Measurements from ENCODE around the gene HSF4. TPM values are rescaled to one million over a fixed set of nuclear protein-coding genes. Genes with fewer than 3 reads are reported as not detected.

Gene HSF4
- total RNA-seq, 1 donor from 2014 or later: 2.2 TPM

DNA sequence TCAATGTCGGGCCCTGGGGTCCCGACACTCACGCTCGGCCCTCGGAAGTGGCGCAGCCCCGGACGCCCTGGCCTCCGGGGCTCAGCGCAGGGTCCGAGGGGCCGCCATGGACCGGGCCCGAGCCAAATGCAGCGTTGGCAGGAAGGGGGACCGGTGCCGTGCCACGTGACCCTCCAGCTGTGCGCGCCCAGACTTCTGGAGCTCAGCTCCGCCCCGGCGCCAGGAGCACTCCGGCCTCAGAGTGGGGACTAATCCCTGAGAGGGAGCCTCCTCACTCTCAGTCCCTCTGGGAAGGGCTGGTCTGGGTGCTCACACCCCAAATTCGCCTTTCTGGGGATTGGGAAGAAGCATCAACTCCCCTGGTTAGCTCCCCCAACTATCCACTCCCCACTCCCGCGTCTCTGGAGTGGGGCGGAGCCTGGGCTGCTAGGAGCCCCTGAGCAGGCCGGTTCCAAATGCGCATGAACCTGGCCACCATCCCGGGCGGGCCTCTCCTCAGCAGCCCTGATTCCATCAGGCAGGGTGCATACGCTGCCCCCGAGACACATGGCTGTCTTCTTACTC, 13.6 kb upstream of the HSF4 start, which contains the start of gene B3GNT9:
TSS of gene B3GNT9 (minus strand) at position 166 of the 564 bp plus-strand sequence. CDS start 513 bp downstream, outside the sequence.
- no peaks in the 10 kb centered on the region for H3K9me3 Mint-ChIP-seq (ENCODE audit: low read depth)
- peaks cover 10% of the 10 kb centered on the region for H3K36me3 Mint-ChIP-seq (ENCODE audit: insufficient read depth)
- TF ChIP-seq, protein P1, sequence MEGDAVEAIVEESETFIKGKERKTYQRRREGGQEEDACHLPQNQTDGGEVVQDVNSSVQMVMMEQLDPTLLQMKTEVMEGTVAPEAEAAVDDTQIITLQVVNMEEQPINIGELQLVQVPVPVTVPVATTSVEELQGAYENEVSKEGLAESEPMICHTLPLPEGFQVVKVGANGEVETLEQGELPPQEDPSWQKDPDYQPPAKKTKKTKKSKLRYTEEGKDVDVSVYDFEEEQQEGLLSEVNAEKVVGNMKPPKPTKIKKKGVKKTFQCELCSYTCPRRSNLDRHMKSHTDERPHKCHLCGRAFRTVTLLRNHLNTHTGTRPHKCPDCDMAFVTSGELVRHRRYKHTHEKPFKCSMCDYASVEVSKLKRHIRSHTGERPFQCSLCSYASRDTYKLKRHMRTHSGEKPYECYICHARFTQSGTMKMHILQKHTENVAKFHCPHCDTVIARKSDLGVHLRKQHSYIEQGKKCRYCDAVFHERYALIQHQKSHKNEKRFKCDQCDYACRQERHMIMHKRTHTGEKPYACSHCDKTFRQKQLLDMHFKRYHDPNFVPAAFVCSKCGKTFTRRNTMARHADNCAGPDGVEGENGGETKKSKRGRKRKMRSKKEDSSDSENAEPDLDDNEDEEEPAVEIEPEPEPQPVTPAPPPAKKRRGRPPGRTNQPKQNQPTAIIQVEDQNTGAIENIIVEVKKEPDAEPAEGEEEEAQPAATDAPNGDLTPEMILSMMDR (IDR thresholded peaks at IDR 0.05; ENCODE audit: unreplicated experiment): no peak
- H3K4me1 Mint-ChIP-seq (ENCODE audit: low read depth): peaks cover 3% of the 10 kb centered on the region
- H3K27me3 Mint-ChIP-seq: peaks cover 43% of the 10 kb centered on the region
- DNase-seq (ENCODE audit: low spot score, unreplicated experiment): no peak
- H3K27ac Mint-ChIP-seq: peak within 1 kb of the TSS; percentile 80
- H3K4me3 Mint-ChIP-seq (ENCODE audit: low read depth): peak within 1 kb of the TSS; percentile 71

DNA sequence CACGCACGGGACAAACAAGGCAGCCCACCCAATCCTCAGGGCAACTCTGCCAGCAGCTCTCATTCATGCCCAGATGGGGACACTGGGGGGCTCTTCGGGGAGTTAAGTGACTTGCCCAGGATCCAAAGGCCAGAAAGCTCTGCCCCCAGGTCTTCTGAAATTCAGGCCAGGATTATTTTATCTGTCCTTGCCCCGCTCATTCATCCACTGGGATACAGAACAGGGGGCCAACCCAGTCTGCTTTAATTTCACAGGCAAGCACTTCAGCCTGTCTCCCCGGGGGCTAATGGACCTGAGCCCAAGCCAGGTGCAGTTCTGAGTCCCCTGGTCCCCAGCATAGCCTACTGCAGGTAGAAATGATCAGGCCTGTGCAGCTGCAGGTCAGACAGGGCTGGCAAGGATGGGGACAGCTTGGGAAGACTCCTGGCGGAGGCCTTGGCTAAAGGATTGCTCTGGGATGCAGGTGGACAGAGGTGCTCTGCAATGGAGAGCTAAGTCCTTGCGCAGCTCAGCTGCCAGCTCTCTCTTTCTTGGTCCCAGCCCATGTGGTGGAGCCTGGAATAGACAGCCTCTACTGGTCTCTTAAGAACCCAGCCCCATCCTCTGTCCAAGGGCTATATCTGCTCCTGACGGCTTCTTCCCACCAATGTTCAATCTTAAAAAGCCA, 13.0 kb upstream of the HSF4 start:
- H3K27me3 Mint-ChIP-seq: peaks cover 49% of the 10 kb centered on the region
- H3K27ac Mint-ChIP-seq: no peak overlapping the region
- DNase-seq (ENCODE audit: low spot score, unreplicated experiment): no peak
- no peaks in the 10 kb centered on the region for H3K9me3 Mint-ChIP-seq (ENCODE audit: low read depth)
- TF ChIP-seq, protein P1 (IDR thresholded peaks at IDR 0.05; ENCODE audit: unreplicated experiment): no peak
- peak overlapping the region; percentile 71 for H3K4me3 Mint-ChIP-seq (ENCODE audit: low read depth)
- H3K4me1 Mint-ChIP-seq (ENCODE audit: low read depth): peaks cover 5% of the 10 kb centered on the region
- peaks cover 10% of the 10 kb centered on the region for H3K36me3 Mint-ChIP-seq (ENCODE audit: insufficient read depth)

DNA sequence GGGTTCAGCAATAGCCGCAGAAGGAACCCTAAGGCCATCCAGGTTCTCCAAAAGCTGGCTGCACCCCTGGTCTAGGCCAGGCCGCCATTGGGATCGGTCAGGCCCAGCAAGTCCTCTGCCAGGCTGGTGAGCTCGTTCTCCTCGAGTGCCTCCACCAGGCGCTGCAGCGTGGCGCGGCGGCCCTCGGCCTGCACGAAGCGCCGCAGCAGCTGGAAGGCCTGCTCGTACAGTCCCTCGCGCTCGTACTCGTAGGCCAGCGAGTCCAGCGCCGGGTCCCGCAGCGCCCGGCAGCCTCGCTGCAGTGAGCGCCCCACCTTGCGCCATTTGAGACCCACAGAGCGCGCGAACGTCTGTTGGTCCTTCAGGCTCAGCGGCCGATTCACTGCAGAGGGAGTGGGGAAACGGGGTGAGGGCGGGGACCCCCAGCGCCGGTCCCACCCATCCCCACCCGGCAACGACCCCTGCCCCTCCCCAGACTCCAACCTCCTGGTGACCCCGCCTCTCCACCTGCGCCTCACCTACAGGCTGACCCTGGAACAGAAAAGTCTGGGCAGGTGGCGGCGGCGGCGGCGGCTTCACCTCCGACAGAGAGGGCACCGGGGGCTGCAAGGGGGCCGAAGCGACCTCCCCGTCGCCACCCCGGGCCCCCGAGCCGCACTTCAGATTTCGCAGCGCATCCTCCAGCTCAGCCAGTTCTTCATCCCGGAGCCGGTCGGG, 9.8 kb upstream of the HSF4 start:
- Mint-ChIP-seq H3K4me3 (ENCODE audit: low read depth) (peak overlapping the region; percentile 65), H3K4me1 (ENCODE audit: low read depth) (peaks cover 5% of the 10 kb centered on the region), H3K9me3 (ENCODE audit: low read depth) (no peaks in the 10 kb centered on the region), H3K27me3 (peaks cover 74% of the 10 kb centered on the region), H3K27ac (no peak overlapping the region), H3K36me3 (ENCODE audit: insufficient read depth) (no peaks in the 10 kb centered on the region)
- TF ChIP-seq, protein P1 (IDR thresholded peaks at IDR 0.05; ENCODE audit: unreplicated experiment): no peak
- no peak for DNase-seq (ENCODE audit: low spot score, unreplicated experiment)

DNA sequence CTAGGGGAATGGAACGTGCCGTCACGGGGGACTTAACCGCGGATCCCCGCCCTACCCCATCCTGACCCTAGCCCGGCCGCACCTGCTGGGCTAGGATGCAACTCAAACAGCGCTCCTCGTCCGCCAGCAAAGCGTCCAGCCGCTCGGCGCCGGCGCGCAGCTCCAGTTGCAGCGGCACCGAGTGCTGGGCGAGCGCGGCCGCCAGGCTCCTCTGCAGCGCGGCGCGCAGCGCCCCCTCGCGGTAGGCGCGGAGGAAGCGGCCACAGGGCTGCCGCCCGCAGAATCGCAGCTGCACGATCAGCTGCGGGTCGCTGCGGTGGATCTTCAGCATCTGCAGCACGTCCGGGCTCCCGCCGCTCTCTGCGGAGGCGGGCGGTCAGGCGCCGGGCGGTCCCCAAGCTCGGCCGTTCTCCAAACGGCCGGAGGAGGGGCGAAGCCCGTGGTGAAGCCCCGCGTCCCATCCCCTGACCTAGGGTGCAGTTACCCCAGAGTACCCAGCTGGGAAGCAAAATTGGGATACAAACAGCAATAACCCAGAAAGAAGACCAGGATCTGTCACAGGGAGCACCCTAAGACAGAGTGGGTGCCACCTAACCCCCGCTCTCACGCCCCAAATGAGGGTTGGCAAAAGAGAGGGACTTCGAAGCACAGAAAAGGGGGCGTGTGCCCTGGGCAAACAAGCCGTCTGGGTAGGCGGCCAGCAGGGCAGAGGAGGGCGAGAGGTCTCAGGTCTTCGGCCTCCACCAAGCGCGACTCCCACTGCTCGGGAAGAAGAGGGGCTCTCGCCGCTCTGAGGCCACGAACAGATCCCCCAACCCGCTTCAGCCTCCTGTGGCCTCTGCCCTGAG, 9.0 kb upstream of the HSF4 start:
- Mint-ChIP-seq H3K4me3 (ENCODE audit: low read depth) (peak overlapping the region; percentile 65), H3K36me3 (ENCODE audit: insufficient read depth) (no peaks in the 10 kb centered on the region), H3K27me3 (peaks cover 79% of the 10 kb centered on the region), H3K4me1 (ENCODE audit: low read depth) (peaks cover 5% of the 10 kb centered on the region), H3K27ac (no peak overlapping the region), H3K9me3 (ENCODE audit: low read depth) (no peaks in the 10 kb centered on the region)
- TF ChIP-seq, protein P1 (IDR thresholded peaks at IDR 0.05; ENCODE audit: unreplicated experiment): peak; percentile 99
- peak; percentile 80 for DNase-seq (ENCODE audit: low spot score, unreplicated experiment)
